ENCODE data around the gene ASB2. TPM values are rescaled to one million over a fixed set of nuclear protein-coding genes. Genes with fewer than 3 reads are reported as not detected.

ASB2 gene
- total RNA-seq, 1 experiment from 2014 or later = 0.35 TPM

DNA sequence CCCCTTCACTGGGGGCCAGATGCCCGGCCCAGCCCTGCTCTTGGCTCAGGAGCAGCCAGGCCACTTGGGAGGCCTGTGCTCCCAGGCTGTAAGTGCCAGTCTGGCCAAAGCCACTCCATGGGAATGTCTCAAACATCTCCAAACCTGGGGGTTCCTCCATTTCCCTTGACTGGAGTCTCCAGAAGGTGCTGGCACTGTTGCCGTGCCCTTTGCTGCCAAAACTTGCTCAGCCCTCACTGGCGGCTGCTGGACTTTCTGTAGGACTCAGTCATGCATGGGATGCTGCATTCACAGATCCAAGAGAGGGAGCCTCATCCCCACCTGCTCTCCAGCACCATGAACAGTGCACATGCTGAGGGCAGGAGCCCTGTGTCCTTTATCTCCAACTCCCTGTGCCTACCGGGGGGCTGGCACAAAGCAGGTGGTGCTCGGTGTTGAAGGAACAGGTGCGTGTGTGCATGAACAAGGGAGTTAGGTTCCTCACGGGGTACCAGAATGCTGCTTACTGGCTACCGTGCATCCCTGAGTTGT is 40.1 kb upstream of the ASB2 start:
- no peak overlapping the region for H4K91ac ChIP-seq (ENCODE audit: insufficient read length, low read depth, low read length)
- TF ChIP-seq, protein P1, sequence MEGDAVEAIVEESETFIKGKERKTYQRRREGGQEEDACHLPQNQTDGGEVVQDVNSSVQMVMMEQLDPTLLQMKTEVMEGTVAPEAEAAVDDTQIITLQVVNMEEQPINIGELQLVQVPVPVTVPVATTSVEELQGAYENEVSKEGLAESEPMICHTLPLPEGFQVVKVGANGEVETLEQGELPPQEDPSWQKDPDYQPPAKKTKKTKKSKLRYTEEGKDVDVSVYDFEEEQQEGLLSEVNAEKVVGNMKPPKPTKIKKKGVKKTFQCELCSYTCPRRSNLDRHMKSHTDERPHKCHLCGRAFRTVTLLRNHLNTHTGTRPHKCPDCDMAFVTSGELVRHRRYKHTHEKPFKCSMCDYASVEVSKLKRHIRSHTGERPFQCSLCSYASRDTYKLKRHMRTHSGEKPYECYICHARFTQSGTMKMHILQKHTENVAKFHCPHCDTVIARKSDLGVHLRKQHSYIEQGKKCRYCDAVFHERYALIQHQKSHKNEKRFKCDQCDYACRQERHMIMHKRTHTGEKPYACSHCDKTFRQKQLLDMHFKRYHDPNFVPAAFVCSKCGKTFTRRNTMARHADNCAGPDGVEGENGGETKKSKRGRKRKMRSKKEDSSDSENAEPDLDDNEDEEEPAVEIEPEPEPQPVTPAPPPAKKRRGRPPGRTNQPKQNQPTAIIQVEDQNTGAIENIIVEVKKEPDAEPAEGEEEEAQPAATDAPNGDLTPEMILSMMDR (conservative IDR thresholded peaks at IDR 0.05) = no peak
- H2AFZ ChIP-seq (ENCODE audit: low read length) = no peak overlapping the region
- no peak overlapping the region for H4K8ac ChIP-seq (replicated peaks; ENCODE audit: insufficient read length, low read depth, low read length)
- H3K79me2 ChIP-seq (ENCODE audit: insufficient read depth, low read length) = no peaks in the 10 kb centered on the region
- H4K20me1 ChIP-seq (ENCODE audit: control insufficient read depth, insufficient read depth, insufficient read length) = no peaks in the 10 kb centered on the region
- no peak overlapping the region for H2BK5ac ChIP-seq (ENCODE audit: insufficient read length, low read length)
- H2BK120ac ChIP-seq (ENCODE audit: low read depth, low read length, poor library complexity, severe bottlenecking) = no peak overlapping the region
- H3K4me1 ChIP-seq (ENCODE audit: insufficient read depth, low read length) = no peaks in the 10 kb centered on the region
- Mint-ChIP-seq H3K27me3 (ENCODE audit: low read depth) (peaks cover 18% of the 10 kb centered on the region), H3K27ac (no peak overlapping the region), H3K36me3 (ENCODE audit: insufficient read depth in 1 of 3, low read depth in 3 of 3) (no peaks in the 10 kb centered on the region), H3K4me1 (peaks cover 4 to 22% of the 10 kb centered on the region in 2 experiments; a peak in 3 of 4 replicates), H3K9me3 (no peaks in the 10 kb centered on the region; a peak in 1 of 5 replicates), H3K4me3 (no peak overlapping the region; a peak in 1 of 5 replicates)
- H3K18ac ChIP-seq (ENCODE audit: insufficient read length, low read depth, low read length) = no peak overlapping the region
- H3K27ac ChIP-seq (ENCODE audit: insufficient read length, low read depth, low read length) = no peak overlapping the region
- no peak overlapping the region for H2BK20ac ChIP-seq (ENCODE audit: low read depth, low read length, poor library complexity, severe bottlenecking)
- no peak overlapping the region for H3K23ac ChIP-seq (ENCODE audit: insufficient read length, low read depth, low read length)
- no peaks in the 10 kb centered on the region for H3K27me3 ChIP-seq (ENCODE audit: insufficient read depth, low read length)
- WGBS (ENCODE audit: extremely low coverage, insufficient read length, low lambda C conversion rate) = no CpG with 5 or more reads among the region's 8 CpGs
- no peak for DNase-seq
- no peak overlapping the region for H4K5ac ChIP-seq (ENCODE audit: insufficient read length, low read depth, low read length)
- no peak overlapping the region for H2BK12ac ChIP-seq (ENCODE audit: insufficient read length, low read depth, low read length)
- no peak overlapping the region for H3K9ac ChIP-seq (ENCODE audit: extremely low read depth, insufficient read length, low read length)
- no peak overlapping the region for H3K14ac ChIP-seq (ENCODE audit: insufficient read depth, low read length)
- no peak overlapping the region for H3K4ac ChIP-seq (ENCODE audit: low read depth, low read length)
- H3K56ac ChIP-seq (ENCODE audit: insufficient read length, low read depth, low read length) = no peak overlapping the region
- no peak overlapping the region for H2BK15ac ChIP-seq (ENCODE audit: low read depth, low read length)
- H3K23me2 ChIP-seq (ENCODE audit: insufficient read length, low read depth, low read length, poor library complexity, severe bottlenecking) = no peaks in the 10 kb centered on the region
- H2AK5ac ChIP-seq (ENCODE audit: insufficient read length, low read length) = no peak overlapping the region
- H3K79me1 ChIP-seq (ENCODE audit: insufficient read depth, low read depth, low read length, poor library complexity, severe bottlenecking) = no peaks in the 10 kb centered on the region
- no peak overlapping the region for H3K4me2 ChIP-seq (ENCODE audit: insufficient read depth, insufficient read length, low read length)
- no peak overlapping the region for H3T11ph ChIP-seq (ENCODE audit: low read length)
- H3K9me3 ChIP-seq (ENCODE audit: control insufficient read depth, low read depth, low read length) = no peaks in the 10 kb centered on the region
